ENCODE measurements around the gene RCSD1.

Gene RCSD1

DNA sequence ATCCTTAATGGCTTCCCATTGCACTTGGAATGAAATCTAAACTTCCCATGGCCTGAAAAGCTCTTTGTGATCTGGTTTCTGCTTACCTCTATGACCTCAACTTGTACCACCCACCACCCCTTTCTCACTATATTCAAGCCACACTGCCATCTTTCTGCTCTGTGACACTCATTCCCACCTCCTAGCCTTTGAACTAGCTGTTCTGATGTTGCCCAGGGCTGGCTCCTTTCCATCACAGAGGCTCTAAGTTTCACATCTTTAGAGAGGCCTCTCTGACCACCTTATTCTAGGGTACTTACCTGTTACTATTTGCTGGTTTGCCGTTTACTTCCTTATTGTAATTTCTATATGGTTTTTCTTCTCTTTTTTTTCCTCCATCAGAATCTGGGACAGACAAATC lies 96.0 kb downstream of the RCSD1 start:
- H3K4me3 ChIP-seq (ENCODE audit: low read depth, low read length), result no peak overlapping the region
- POLR2A ChIA-PET, result no interaction called here
- DNase-seq (ENCODE audit: low read depth, low spot score), result no peak
- CTCF ChIA-PET, result interaction anchor here (1.4 to 4.6 kb wide), 4 partner anchors 11 to 356 kb away, joined by 3 to 26 read pairs (median 10); no protein-coding TSS in a partner anchor
- TF ChIP-seq CTCF (IDR thresholded peaks at IDR 0.05; ENCODE audit: insufficient read depth, low read length, missing control alignments), result no peak

GRCh38 chr1:167728818-167729410 lies 98.9 kb downstream of the RCSD1 start:
- no peak for DNase-seq (ENCODE audit: low read depth, low spot score)
- ChIA-PET POLR2A (no interaction called here), CTCF (no interaction called here)
- no peak overlapping the region for H3K4me3 ChIP-seq (ENCODE audit: low read depth, low read length)
- no peak for TF ChIP-seq CTCF (IDR thresholded peaks at IDR 0.05; ENCODE audit: insufficient read depth, low read length, missing control alignments)

GRCh38 chr1:167734227-167734626 lies 104.2 kb downstream of the RCSD1 start:
- no peak for DNase-seq (ENCODE audit: low read depth, low spot score)
- TF ChIP-seq CTCF (IDR thresholded peaks at IDR 0.05; ENCODE audit: insufficient read depth, low read length, missing control alignments), result no peak
- H3K4me3 ChIP-seq (ENCODE audit: low read depth, low read length), result no peak overlapping the region
- POLR2A ChIA-PET, result no interaction called here
- CTCF ChIA-PET, result no interaction called here

DNA sequence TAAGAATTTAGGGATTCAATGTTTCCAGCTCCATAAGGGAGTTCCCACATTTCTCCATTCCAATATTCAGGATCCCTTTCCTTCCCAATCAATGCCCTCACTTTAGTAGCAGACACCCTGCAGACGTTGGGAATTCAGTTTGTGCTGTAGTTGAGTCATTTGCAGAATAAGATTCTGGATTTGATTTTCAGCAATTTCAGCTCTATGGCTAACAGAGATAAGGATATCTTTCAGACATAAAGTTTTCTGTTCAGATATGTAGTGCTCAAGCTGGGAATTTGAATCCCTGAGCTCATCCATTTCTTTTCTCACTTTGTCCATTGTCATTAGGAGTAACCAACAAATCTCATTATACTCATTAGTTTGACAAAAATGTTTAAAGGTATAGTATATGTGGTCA lies 104.8 kb downstream of the RCSD1 start:
- DNase-seq (ENCODE audit: low read depth, low spot score), result no peak
- CTCF ChIA-PET, result no interaction called here
- no peak overlapping the region for H3K4me3 ChIP-seq (ENCODE audit: low read depth, low read length)
- no peak for TF ChIP-seq CTCF (IDR thresholded peaks at IDR 0.05; ENCODE audit: insufficient read depth, low read length, missing control alignments)
- POLR2A ChIA-PET, result no interaction called here

- CTCF ChIA-PET, result no interaction called here
- POLR2A ChIA-PET, result no interaction called here
- no peak for DNase-seq (ENCODE audit: low read depth, low spot score)
Measured at GRCh38 chr1:167737169-167737568, 107.1 kb downstream of the RCSD1 start.

DNA sequence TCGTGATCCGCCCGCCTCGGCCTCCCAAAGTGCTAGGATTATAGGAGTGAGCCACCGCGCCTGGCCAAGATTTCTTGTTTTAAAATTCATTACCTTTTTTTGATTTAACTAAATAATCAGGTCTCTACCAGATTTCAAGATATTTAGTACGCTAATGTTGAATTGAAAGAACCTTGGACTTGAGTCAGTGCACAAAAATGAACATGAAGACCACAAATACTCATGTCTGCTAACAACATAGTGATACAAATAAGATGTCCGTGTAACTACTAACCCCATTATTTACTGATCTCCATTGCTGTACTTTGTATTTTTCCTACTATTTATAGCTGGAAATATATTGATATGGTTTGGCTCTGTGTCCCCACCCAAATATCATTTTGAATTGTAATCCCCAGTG lies 108.1 kb downstream of the RCSD1 start:
- TF ChIP-seq CTCF (IDR thresholded peaks at IDR 0.05; ENCODE audit: insufficient read depth, low read length, missing control alignments), result no peak
- H3K4me3 ChIP-seq (ENCODE audit: low read depth, low read length), result no peak overlapping the region
- CTCF ChIA-PET, result interaction anchor here (0.8 kb wide), 1 partner anchor 344 kb away, joined by 4 read pairs; no protein-coding TSS in a partner anchor
- DNase-seq (ENCODE audit: low read depth, low spot score), result no peak
- POLR2A ChIA-PET, result no interaction called here

More at GRCh38 chr1:167737169-167737568, 107.1 kb downstream of the RCSD1 start:
- no peak overlapping the region for H3K4me3 ChIP-seq (ENCODE audit: low read depth, low read length)
- TF ChIP-seq CTCF (IDR thresholded peaks at IDR 0.05; ENCODE audit: insufficient read depth, low read length, missing control alignments), result no peak

All from AG04449 (cell line).